Keratinocyte (primary cell): ENCODE results near the gene INSR. TPM values are rescaled to one million over a fixed set of nuclear protein-coding genes. Genes with fewer than 3 reads are reported as not detected.

Experiments used
- DNase-seq: peaks from one replicate; pipeline ENCODE4 v3.0.0-alpha.2; 2011; ENCODE audit warnings: low read depth, missing footprints, low spot score
- FAIRE-seq: peaks from 2 replicates; lab custom pipeline; 2011; peaks lifted over from hg19 to GRCh38; lab: Jason Lieb, UNC
- H2AFZ ChIP-seq: 2 replicates; pipeline ENCODE4 v1.6.0; 2012; ENCODE audit warnings: low read length, control low read depth, inconsistent platforms; ENCODE audit not compliant: control insufficient read depth
- H3K27ac ChIP-seq: 2 replicates; pipeline ENCODE4 v1.5.1; 2011; ENCODE audit warnings: low read length; ENCODE audit not compliant: control insufficient read depth, insufficient read depth
- H3K27me3 ChIP-seq: 3 replicates; pipeline ENCODE4 v1.6.0; 2011; ENCODE audit warnings: low read length; ENCODE audit not compliant: control insufficient read depth, insufficient read depth; ENCODE audit errors: extremely low read depth
- H3K36me3 ChIP-seq, 2 experiments: 2 replicates in 1 of 2; 3 replicates in 1 of 2; pipeline ENCODE4 v1.5.1; 2011; ENCODE audit warnings: low read length in 2 of 2, mild to moderate bottlenecking in 1 of 2; ENCODE audit not compliant: control insufficient read depth in 2 of 2, insufficient read depth in 2 of 2; ENCODE audit errors: extremely low read depth in 1 of 2
- H3K4me1 ChIP-seq: 3 replicates; pipeline ENCODE4 v1.5.1; 2011; ENCODE audit warnings: low read length; ENCODE audit not compliant: control insufficient read depth, insufficient read depth; ENCODE audit errors: extremely low read depth
- H3K4me2 ChIP-seq: 3 replicates; pipeline ENCODE4 v1.6.0; 2011; ENCODE audit warnings: low read depth, low read length; ENCODE audit not compliant: control insufficient read depth, insufficient read depth; ENCODE audit errors: extremely low read depth
- H3K4me3 ChIP-seq, 3 experiments: fragments of 200-600 bp in 1 of 3; sonication (generic) in 1 of 3; 2 replicates in 2 of 3; 3 replicates in 1 of 3; pipeline ENCODE4 v1.5.1; 2011 to 2016; ENCODE audit warnings: low read length in 3 of 3, mild to moderate bottlenecking in 3 of 3, control low read depth in 2 of 3, inconsistent platforms in 1 of 3, low read depth in 1 of 3, mixed read lengths in 1 of 3, mixed run types in 1 of 3, moderate library complexity in 1 of 3; ENCODE audit not compliant: control insufficient read depth in 2 of 3, insufficient read depth in 2 of 3; ENCODE audit errors: extremely low read depth in 1 of 3
- H3K79me2 ChIP-seq: 2 replicates; pipeline ENCODE4 v1.6.0; 2012; ENCODE audit warnings: low read length; ENCODE audit not compliant: control insufficient read depth, insufficient read depth
- H3K9ac ChIP-seq: 3 replicates; pipeline ENCODE4 v1.6.0; 2011; ENCODE audit warnings: low read length; ENCODE audit not compliant: control insufficient read depth, insufficient read depth; ENCODE audit errors: extremely low read depth
- H3K9me1 ChIP-seq: 3 replicates; pipeline ENCODE4 v1.6.0; 2011; ENCODE audit warnings: low read length; ENCODE audit not compliant: control insufficient read depth, insufficient read depth; ENCODE audit errors: extremely low read depth
- H3K9me3 ChIP-seq: 2 replicates; pipeline ENCODE4 v1.5.1; 2012; ENCODE audit warnings: low read depth, low read length; ENCODE audit not compliant: control insufficient read depth
- H4K20me1 ChIP-seq: 3 replicates; pipeline ENCODE4 v1.6.0; 2011; ENCODE audit warnings: low read length; ENCODE audit not compliant: control insufficient read depth, insufficient read depth; ENCODE audit errors: extremely low read depth
- EZH2 ChIP-seq: IDR thresholded peaks from one replicate; pipeline ENCODE4 v1.6.1; 2012; ENCODE audit warnings: inconsistent platforms, mild to moderate bottlenecking, low read length, moderate library complexity
- dilution Hi-C: fragments of 300-500 bp; cut with MboI; formaldehyde crosslinking; loops from one replicate; pipeline ENCODE4 v1.7.0; 2020; ENCODE audit warnings: low sequenced_read_pairs; ENCODE audit not compliant: extremely low pct_ligation_motif_present
- polyA plus RNA-seq, 5 experiments: library from polyadenylated mRNA; depleted of rRNA in 3 of 5; stranded (reverse) in 3 of 5; stranded (forward) in 1 of 5; unstranded in 1 of 5; fragments of >200 nt; gene quantifications; 1 replicate in 1 of 5; 2 replicates in 3 of 5; 3 replicates in 1 of 5; pipeline versions ENCODE4 v1.2.1 to v1.2.3, GENCODE V29; 2011 to 2012; ENCODE audit warnings: missing spikeins in 2 of 5, low read depth in 1 of 5, low replicate concordance in 1 of 5
- TF ChIP-seq, protein P1 (sequence below), 3 experiments: IDR thresholded peaks in 1 of 3; conservative IDR thresholded peaks in 1 of 3; optimal IDR thresholded peaks in 1 of 3; 2 replicates in 2 of 3; 3 replicates in 1 of 3; pipeline versions ENCODE3 to v1.5.1; 2011; ENCODE audit warnings: low read length in 3 of 3, mild to moderate bottlenecking in 3 of 3, moderate library complexity in 2 of 3, control low read depth in 1 of 3, inconsistent platforms in 1 of 3; ENCODE audit not compliant: insufficient read depth in 2 of 3; ENCODE audit errors: extremely low read depth in 1 of 3

INSR gene
- polyA plus RNA-seq, 1 donor (not counting 4 experiments of a cell fraction or from before 2014, with no cell fraction given) = 1.2 TPM

GRCh38 chr19:7132054-7132453 is 162.2 kb downstream of the INSR start:
- Histone ChIP-seq H3K4me3 (no peak overlapping the region), H3K9ac (no peak overlapping the region), H3K9me3 (no peaks in the 10 kb centered on the region), H3K4me1 (no peaks in the 10 kb centered on the region), H3K4me2 (no peak overlapping the region), H3K9me1 (no peaks in the 10 kb centered on the region), H3K27me3 (no peaks in the 10 kb centered on the region), H3K36me3 (no peaks in the 10 kb centered on the region), H3K79me2 (no peaks in the 10 kb centered on the region), H2AFZ (no peak overlapping the region), H4K20me1 (no peaks in the 10 kb centered on the region), H3K27ac (no peak overlapping the region)
- FAIRE-seq (no peak), DNase-seq (no peak)
- TF ChIP-seq, protein P1, sequence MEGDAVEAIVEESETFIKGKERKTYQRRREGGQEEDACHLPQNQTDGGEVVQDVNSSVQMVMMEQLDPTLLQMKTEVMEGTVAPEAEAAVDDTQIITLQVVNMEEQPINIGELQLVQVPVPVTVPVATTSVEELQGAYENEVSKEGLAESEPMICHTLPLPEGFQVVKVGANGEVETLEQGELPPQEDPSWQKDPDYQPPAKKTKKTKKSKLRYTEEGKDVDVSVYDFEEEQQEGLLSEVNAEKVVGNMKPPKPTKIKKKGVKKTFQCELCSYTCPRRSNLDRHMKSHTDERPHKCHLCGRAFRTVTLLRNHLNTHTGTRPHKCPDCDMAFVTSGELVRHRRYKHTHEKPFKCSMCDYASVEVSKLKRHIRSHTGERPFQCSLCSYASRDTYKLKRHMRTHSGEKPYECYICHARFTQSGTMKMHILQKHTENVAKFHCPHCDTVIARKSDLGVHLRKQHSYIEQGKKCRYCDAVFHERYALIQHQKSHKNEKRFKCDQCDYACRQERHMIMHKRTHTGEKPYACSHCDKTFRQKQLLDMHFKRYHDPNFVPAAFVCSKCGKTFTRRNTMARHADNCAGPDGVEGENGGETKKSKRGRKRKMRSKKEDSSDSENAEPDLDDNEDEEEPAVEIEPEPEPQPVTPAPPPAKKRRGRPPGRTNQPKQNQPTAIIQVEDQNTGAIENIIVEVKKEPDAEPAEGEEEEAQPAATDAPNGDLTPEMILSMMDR (optimal IDR thresholded peaks at IDR 0.05 in 1 of 3, IDR thresholded peaks at IDR 0.05 in 1 of 3, conservative IDR thresholded peaks at IDR 0.05 in 1 of 3; ENCODE audit: extremely low read depth in 1 of 3, insufficient read depth in 2 of 3, low read length in 3 of 3) = no peak
- TF ChIP-seq EZH2 = no peak
- dilution Hi-C loops = no loop called here

GRCh38 chr19:7130043-7130442 is 164.2 kb downstream of the INSR start:
- DNase-seq = no peak
- dilution Hi-C loops = no loop called here
- Histone ChIP-seq H3K4me3 (no peak overlapping the region), H3K36me3 (peaks cover 0 to 5% of the 10 kb centered on the region in 2 experiments), H3K9me3 (peaks cover 4% of the 10 kb centered on the region), H3K4me1 (no peaks in the 10 kb centered on the region), H3K9me1 (no peaks in the 10 kb centered on the region), H3K27me3 (no peaks in the 10 kb centered on the region), H4K20me1 (no peaks in the 10 kb centered on the region), H3K27ac (no peak overlapping the region), H3K79me2 (no peaks in the 10 kb centered on the region), H2AFZ (no peak overlapping the region), H3K4me2 (no peak overlapping the region), H3K9ac (no peak overlapping the region)
- TF ChIP-seq, protein P1 (optimal IDR thresholded peaks at IDR 0.05 in 1 of 3, IDR thresholded peaks at IDR 0.05 in 1 of 3, conservative IDR thresholded peaks at IDR 0.05 in 1 of 3; ENCODE audit: extremely low read depth in 1 of 3, insufficient read depth in 2 of 3, low read length in 3 of 3) = no peak
- TF ChIP-seq EZH2 = no peak
- FAIRE-seq = no peak
